GM21367 (cell line): ENCODE data around the gene TECTA.
A peak's percentile ranks its signal among the peaks of the same experiment; 100 is the strongest.

ENCODE experiments used
- ATAC-seq: cut with Tn5 transposase; IDR thresholded peaks from one replicate; pipeline ENCODE4 v1.9.1; 2021; ENCODE audit not compliant: unreplicated experiment

TECTA gene, protein sequence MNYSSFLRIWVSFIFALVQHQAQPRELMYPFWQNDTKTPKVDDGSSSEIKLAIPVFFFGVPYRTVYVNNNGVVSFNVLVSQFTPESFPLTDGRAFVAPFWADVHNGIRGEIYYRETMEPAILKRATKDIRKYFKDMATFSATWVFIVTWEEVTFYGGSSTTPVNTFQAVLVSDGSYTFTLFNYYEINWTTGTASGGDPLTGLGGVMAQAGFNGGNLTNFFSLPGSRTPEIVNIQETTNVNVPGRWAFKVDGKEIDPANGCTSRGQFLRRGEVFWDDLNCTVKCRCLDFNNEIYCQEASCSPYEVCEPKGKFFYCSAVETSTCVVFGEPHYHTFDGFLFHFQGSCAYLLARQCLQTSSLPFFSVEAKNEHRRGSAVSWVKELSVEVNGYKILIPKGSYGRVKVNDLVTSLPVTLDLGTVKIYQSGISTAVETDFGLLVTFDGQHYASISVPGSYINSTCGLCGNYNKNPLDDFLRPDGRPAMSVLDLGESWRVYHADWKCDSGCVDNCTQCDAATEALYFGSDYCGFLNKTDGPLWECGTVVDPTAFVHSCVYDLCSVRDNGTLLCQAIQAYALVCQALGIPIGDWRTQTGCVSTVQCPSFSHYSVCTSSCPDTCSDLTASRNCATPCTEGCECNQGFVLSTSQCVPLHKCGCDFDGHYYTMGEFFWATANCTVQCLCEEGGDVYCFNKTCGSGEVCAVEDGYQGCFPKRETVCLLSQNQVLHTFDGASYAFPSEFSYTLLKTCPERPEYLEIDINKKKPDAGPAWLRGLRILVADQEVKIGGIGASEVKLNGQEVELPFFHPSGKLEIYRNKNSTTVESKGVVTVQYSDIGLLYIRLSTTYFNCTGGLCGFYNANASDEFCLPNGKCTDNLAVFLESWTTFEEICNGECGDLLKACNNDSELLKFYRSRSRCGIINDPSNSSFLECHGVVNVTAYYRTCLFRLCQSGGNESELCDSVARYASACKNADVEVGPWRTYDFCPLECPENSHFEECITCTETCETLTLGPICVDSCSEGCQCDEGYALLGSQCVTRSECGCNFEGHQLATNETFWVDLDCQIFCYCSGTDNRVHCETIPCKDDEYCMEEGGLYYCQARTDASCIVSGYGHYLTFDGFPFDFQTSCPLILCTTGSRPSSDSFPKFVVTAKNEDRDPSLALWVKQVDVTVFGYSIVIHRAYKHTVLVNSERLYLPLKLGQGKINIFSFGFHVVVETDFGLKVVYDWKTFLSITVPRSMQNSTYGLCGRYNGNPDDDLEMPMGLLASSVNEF (N-terminal part only)

DNA sequence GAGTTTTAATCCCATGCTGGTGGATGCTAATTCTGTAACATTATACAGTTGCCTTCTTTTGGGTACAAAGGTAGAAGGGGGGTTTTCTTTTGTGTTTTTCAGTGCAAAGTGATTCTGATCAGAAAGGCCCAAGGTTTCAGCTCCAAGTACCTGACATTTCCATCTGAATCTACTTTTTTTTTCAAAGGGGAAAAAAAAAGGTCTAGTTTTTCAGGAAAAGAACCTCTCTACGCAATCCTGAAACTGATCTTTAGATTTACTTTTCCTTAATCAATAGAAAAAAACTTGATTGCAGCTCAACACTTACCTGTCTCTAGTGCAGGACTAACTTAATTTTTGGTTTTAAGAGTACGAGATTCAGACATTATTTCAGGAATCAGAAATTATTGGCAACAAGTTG lies at the start of gene TECTA:
TECTA (plus strand) TSS at position 301 of the 400 bp plus-strand sequence. CDS start 1,423 bp downstream, outside the sequence.
- no peak for ATAC-seq

DNA sequence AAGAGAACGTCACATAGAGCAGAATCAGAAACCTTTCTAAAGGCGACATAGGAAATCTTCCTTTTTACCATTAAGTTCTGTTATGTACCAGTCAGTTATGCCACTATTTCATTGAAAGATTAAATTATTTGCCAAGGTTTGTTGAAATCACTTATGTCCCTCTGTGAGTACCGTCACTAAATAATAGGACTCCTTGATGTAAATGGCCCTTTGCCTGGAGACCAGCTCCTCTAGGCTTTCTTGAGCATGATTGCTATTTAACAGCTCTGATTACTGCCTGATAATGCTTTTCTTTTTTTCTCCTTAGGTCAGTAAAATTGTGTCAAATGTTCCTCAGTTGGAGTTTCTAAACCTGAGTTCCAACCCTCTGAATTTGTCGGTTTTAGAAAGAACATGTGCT lies 47.8 kb upstream of the TECTA start:
- no peak for ATAC-seq

DNA sequence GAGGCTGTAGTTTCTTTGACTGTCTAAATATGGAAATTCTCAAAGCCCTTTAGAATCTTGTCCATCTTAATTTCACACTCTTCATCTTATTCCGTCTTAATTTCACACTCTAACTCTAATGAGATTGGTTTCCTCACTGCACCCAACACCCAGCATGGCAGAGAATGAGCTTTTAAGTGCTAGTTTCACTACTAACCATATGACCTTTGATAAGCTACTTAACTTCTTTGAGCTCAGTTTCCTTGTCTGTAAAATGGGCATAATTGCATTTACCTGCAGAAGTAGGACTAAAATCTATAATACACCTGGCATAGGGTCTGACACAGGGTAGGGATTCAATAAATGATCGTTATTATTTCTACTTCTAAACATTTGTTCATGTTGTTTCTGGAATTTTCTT lies 46.8 kb upstream of the TECTA start:
- no peak for ATAC-seq

DNA sequence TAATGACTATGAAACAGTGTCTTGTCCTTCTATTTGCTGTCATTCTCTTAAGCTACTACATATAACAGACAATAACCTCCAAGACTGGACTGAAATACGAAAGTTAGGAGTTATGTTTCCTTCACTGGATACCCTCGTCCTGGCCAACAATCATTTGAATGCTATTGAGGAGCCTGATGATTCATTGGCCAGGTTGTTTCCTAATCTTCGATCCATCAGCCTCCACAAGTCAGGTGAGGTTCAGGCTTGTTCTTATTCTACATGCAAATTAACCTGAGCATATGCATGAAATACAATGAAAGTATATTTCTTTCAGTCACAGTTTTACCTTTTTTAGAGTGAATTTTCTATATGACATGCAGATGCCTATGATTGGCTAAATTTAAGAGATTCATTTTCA lies 46.0 kb upstream of the TECTA start:
- no peak for ATAC-seq

DNA sequence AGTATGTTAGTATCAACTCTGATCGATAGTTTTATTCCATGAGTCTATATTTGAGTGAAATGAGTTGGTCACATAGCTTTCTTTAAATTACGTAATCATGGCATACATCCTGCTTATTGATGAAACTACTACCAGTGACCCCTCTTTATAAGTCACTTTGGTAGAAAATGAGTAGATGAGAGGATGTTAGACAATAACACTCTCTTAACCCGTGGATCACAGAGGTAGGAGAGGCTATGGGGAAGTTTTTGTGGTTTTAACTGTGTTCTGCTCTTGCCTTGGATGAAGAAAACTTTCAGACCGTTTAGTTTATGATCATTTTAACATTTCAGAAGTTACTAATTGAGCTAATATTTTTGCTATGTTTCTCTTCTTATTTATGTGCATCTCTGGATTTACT lies 43.1 kb upstream of the TECTA start:
- ATAC-seq: no peak

DNA sequence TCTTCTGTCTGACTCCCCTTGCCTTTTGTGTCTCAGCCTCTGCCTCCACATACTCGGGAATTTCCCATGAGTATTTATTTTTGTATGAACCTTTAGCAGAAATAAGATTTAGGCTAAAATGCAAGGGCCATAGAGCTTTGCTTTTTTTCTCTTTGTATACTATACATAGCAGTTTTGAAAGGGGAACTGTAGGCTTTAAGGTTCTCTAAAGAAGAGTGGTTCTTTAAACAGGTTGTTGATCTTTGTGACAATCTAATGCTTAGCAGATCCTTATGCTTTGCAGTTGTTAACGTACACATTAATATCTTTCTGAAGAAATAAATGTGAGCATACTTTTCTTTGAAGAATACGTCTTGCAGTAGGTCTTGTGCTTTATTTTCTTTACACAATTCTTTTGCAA lies 42.1 kb upstream of the TECTA start:
- no peak for ATAC-seq

DNA sequence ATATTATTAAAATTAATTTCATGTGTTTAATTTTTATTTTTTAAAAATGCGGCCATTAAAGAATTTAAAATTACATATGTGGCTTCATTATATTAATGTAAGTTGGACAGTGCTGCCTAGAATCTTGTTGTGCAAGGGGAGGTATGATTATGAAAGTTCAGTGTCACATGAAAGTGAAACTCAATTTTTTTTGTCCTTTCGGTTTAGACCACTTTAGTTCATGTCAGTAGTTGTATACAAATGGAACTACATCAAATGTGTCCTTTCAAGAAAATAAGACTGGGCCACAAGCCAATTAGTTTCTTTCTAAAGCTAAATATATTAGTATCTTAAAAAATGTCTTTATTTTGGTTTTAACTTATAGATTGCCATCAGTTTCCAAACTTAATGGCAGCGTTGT lies 41.4 kb upstream of the TECTA start:
- peak; percentile 97 for ATAC-seq

DNA sequence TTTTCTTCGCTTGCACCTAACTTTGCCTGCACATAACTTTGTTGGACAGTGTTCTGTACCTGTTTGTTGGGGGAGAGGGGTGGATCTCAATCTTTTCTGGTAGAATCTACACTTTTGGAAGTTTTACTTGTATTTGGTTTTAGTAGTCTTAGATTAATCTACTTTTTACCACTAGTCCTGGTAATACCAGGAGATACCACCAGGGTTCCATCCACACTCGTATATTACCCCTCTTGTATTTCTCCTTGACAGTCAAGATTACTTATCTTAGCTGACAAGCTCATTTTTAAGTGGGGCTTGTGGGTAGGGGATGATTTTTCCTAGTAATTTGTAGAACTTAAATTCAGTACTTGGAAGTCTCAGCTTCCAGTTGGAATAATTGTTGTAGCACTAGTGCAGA lies 37.3 kb upstream of the TECTA start:
- ATAC-seq: no peak

DNA sequence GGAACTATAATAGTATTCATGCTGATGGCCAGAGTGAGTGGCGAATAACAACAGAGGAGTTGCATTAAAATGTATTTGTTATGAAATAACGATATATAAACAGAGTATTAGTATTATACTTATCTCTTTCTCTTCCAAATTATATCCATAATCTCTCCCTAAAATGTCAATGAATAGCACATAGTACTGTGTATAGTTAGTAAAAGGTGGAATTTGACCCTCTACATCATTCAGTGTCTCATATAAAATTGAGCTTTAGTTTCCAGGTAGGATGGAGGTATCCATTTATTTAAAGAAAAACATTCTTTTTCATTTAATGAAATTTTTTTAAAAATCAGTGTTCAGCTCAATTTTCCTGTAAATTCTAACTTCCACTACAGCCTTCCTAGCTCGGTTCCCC lies 34.4 kb upstream of the TECTA start:
- no peak for ATAC-seq

DNA sequence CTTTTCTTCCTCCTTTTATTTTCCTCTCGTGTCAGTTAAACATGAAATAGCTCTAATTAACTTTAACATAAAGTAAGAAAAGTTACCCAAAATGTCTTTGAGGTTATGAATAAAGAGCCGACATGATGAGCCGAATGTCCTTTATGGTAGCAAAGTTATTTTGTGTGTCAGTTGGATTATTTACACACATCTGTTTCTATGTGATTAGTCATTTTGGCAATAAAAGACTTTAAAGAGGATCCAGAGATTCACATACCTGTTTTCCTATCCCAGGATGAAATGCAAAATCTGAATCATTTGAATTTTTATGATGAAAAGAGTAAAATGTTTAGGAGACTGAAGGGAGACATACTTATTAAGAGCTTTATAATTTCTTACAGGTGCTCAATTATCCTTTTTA lies 34.0 kb upstream of the TECTA start:
- ATAC-seq: no peak

DNA sequence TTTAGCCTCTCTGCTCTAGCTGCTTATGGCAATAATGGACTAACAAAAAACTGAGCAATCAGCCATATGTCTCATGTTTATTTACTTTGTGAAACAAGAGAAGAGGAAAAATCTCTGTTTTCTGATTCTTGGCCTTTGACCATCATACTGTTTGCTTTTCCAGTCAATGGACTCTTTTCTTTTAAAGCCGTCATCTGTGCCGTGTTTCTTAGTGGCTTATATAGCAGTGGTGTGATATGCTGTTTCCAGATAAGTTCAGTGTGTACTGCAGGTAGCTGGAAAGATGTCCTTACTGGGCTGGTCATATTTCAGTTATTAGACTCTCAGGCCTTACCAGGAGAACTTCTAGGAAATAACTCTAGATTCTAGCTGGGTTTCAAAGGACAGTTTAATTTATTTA lies 33.6 kb upstream of the TECTA start:
- ATAC-seq: no peak

DNA sequence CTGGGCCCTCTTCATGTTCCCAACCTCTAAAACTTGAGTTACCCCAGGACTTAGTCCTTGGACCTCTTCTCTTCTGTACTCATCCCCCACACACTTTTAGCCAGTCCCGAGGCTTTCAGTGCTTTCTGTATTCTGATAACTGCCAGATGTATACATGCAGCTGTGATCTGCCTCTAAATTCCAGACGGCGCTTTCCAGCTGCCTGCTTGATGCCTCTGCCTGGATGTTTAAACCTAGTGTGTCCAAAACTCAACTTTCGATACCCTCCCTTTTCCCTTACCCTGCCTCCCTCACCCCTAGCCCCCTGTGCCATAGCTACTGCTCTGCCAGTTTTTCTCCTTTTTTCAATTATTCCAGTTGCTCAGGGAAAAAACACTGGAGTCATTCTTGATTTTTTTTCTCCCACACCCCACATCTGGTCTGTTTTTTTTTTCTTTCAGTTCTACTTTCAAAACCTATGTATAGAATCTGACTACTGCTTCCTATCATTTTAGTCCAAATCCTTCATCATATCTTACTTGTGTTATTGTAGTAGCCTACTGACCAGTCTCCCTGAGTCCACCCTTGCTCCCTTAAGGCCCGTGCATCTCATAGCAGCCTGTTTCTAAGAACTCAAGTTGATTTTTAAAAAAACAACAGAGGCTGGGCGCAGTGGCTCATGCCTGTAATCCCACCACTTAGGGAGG lies 32.9 kb upstream of the TECTA start:
- ATAC-seq: no peak

DNA sequence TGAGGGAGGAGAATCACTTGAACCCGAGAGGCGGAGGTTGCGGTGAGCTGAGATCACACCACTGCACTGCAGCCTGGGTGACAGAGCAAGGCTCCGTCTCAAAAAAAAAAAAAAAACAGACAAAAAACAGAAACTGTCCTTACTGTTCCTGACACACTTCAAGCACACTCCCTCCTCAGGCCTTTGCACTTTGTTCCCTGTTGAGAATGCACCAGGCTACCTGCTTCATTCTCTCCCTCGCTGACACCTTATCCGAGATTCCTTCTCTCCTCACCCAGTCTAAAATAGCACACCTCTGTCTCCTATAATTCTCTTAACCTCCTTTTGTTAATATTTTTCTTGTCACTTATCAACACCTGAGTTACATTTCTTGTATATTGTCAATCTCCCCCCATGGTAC lies 32.3 kb upstream of the TECTA start:
- no peak for ATAC-seq

DNA sequence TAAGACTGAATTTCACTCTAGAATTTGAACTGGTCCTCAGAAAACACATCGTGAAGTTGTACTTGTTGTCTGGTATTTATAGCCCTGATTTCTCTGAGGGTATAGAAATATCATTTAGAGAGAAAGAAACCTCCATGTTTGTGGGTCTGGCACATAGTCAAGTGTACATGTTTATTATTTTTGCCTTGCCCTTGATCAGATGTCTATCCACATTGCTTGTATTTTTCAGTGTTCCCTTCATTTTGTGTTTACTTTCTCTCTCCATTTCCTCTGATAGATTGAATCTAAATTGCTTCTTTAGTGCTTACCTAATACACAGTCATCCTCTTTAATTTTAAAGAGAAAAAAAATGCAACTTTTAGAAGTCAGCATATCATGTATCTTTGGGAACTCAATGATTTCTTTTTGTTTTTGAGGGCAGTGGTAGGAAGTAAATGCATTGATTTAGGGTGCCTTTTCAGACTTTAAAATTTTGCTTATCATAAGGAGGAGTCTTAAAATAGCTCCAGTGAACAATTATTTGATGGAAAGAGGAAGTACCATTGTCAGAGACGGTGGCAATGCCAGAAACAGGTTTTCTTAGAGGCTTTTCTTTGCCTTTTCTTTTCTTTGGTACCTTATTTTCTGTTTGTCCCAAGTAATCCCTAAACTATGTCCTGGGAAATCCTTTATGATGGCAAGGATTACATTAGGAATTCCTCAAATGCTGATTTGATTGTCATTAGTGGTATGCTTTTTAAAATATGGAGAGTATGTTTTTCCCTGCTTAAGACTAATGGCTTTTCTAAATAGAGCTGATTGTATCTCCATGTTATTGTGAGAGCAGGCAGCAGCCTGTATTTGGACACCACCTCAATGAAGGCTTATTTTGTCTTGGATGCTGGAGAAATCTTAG lies 29.8 kb upstream of the TECTA start:
- ATAC-seq: no peak

DNA sequence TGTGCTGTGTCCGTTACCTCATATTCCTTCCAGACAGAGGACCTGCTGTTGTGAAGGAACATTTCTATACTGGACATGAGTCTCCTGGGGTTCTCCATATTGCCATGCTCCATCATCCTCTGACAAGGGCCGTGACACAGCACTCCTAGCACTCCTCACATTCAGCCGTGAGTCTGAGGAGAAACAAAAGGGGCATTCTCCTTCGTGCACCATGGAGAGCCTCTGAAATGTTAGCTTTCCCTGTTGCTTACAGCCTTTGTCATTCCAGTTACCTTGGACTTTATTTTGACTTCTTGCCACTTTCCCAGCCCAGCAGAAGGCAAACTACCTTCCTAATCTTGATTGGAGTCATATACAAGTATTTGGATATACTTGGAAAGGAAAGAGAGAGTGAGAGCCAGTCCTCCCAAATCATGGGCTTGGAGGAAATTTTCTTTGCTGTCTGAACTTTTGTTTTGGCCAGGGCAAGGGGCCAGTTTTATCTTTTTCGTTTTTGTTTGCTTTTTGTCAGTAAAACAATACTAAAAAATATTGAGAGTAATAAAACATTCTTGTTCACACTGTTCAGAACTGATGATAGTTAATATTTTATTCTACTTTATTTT lies 29.1 kb upstream of the TECTA start:
- ATAC-seq: no peak

DNA sequence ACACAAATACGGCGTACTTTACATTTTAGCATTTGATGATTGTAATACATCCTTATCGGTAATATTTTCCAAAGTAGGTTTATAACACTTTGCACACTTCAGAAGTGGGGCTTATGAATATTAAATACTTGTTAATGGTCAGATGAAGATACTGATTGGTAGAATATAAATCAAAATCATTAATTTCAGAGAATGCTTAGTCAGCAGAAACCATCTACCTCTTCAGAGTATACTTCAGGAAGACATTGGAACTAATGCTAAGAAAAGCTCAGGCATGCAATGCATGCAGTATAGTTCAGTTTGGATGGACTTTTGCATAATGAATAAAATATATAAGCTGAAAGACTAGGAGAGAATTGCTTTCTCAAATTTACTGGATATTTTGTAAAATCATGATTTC lies 19.7 kb upstream of the TECTA start:
- ATAC-seq: no peak

DNA sequence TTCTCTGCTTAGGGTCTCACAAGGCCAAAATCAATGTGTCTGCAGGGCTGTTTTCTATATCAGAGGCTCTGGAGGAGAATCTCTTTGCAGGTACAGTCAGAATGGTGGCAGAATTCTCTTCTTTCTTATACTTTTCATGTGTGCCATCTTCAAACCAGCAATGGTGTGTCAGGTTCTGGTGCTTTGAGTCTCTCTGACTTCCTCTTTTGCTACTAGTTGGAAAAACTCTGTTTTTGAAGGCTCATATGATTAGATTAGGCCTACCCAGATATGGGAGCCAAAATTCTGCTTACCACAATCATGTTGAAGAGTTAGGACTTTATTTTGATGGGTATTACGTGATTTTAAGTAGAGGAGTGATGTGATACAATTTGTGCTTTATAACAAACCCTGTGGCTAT lies 18.8 kb upstream of the TECTA start:
- no peak for ATAC-seq

DNA sequence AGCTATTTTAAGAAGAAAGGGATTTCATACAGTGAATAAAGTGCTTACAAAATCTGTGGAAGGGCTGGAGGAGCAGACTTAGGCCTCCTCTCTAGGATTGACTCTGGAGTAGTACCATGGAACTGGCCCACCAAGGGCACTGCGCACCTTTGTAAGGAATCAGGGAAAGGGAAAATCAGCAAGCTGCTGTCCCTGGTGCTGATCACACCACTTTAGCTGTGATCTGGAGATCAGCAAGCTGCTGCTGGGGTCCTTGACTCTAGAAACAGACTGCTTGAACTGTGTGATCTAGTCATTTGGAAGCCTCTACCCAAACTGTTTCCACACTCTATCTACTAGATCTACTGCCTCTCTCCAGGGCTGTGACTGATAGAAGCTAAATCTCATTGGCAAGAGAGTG lies 18.4 kb upstream of the TECTA start:
- no peak for ATAC-seq

DNA sequence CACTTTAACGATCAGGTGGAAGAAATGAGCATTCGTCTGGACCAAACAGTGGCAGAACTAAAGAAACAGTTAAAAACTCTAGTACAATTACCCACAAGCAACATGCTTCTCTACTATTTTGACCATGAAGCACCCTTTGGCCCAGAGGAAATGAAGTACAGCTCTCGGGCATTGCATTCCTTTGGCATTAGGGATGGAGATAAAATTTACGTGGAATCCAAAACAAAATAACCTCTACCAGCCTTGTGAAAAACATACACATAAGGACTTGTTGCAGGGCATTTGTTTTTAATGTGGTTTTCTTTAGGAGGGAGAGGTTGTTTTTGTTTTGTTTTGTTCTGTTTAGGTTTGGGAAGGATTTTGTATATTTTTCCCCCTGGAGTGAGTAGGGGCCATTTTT lies 14.2 kb upstream of the TECTA start:
- ATAC-seq: no peak
